SK-N-SH (cell line): ENCODE data around the gene GPT2. TPM values are rescaled to one million over a fixed set of nuclear protein-coding genes. Genes with fewer than 3 reads are reported as not detected.

Experiments used
- CTCF ChIA-PET: fragments of 300-600, 350-600 bp; formaldehyde crosslinking; extraction: SDS; loops from one replicate; lab custom pipeline; 2021; lab: Yijun Ruan, JAX
- POLR2A ChIA-PET: fragments of 350-600 bp; sonication (Branson Sonifier 250); formaldehyde crosslinking; extraction: SDS; loops from one replicate; lab custom pipeline; 2020; ENCODE audit warnings: antibody characterized with exemption, inconsistent platforms; lab: Yijun Ruan, JAX
- DNase-seq: peaks from one replicate; pipeline ENCODE4 v3.0.0; 2012
- H2AFZ ChIP-seq: fragments of 200-600 bp; sonication (generic); 2 replicates; pipeline ENCODE4 v1.8.1; 2016; ENCODE audit warnings: antibody characterized with exemption, mild to moderate bottlenecking, low read depth
- H3F3A ChIP-seq: fragments of 200-600 bp; sonication (generic); replicated peaks from 2 replicates; pipeline ENCODE3; 2016; ENCODE audit warnings: antibody characterized with exemption, mild to moderate bottlenecking; ENCODE audit not compliant: insufficient read depth
- H3K27ac ChIP-seq, 2 experiments: fragments of 200-500 bp in 1 of 2; fragments of 200-600 bp in 1 of 2; sonication (Bioruptor generic) in 1 of 2; sonication (generic), shearing (Covaris generic) in 1 of 2; 2 replicates each; pipeline versions ENCODE4 v1.5.1 to v1.6.1; 2014 to 2016; ENCODE audit warnings: low read depth in 2 of 2, inconsistent platforms in 1 of 2, low read length in 1 of 2, mild to moderate bottlenecking in 1 of 2, mixed read lengths in 1 of 2
- H3K27me3 ChIP-seq: fragments of 200-600 bp; sonication (generic), shearing (Covaris generic); 2 replicates; pipeline ENCODE4 v1.6.1; 2016; ENCODE audit warnings: mixed run types; ENCODE audit not compliant: insufficient read depth
- H3K36me3 ChIP-seq, 2 experiments: fragments of 200-500 bp in 1 of 2; fragments of 200-600 bp in 1 of 2; sonication (Bioruptor generic) in 1 of 2; sonication (generic) in 1 of 2; replicated peaks in 1 of 2; 2 replicates each; pipeline versions ENCODE3 to v1.5.1; 2014 to 2016; ENCODE audit warnings: low read length in 1 of 2, mild to moderate bottlenecking in 1 of 2; ENCODE audit not compliant: insufficient read depth in 2 of 2, control insufficient read depth in 1 of 2
- H3K4me1 ChIP-seq, 2 experiments: fragments of 200-500 bp in 1 of 2; fragments of 200-600 bp in 1 of 2; sonication (Bioruptor generic) in 1 of 2; sonication (generic), shearing (Covaris generic) in 1 of 2; 2 replicates each; pipeline versions ENCODE4 v1.5.1 to v1.6.1; 2014 to 2016; ENCODE audit warnings: low read depth in 1 of 2, low read length in 1 of 2, mixed run types in 1 of 2; ENCODE audit not compliant: insufficient read depth in 2 of 2, control insufficient read depth in 1 of 2
- H3K4me2 ChIP-seq: fragments of 200-600 bp; sonication (generic), shearing (Covaris generic); 2 replicates; pipeline ENCODE4 v1.6.1; 2017; ENCODE audit warnings: mixed run types
- H3K4me3 ChIP-seq, 2 experiments: fragments of 200-500 bp in 1 of 2; fragments of 200-600 bp in 1 of 2; sonication (Bioruptor generic) in 1 of 2; sonication (generic), shearing (Covaris generic) in 1 of 2; 2 replicates each; pipeline versions ENCODE4 v1.5.1 to v1.8.1; 2014 to 2016; ENCODE audit warnings: low read depth in 2 of 2, inconsistent platforms in 1 of 2, low read length in 1 of 2, mild to moderate bottlenecking in 1 of 2, mixed read lengths in 1 of 2, moderate library complexity in 1 of 2
- H3K79me2 ChIP-seq: fragments of 200-600 bp; sonication (generic); 2 replicates; pipeline ENCODE4 v1.8.1; 2017; ENCODE audit warnings: mild to moderate bottlenecking; ENCODE audit not compliant: insufficient read depth
- H3K9ac ChIP-seq: fragments of 200-600 bp; sonication (generic); 2 replicates; pipeline ENCODE4 v1.6.1; 2017; ENCODE audit warnings: mixed run types
- H3K9me2 ChIP-seq: fragments of 200-600 bp; sonication (generic); 2 replicates; pipeline ENCODE4 v1.6.1; 2017; ENCODE audit warnings: mixed run types
- H3K9me3 ChIP-seq: fragments of 200-600 bp; sonication (generic); 2 replicates; pipeline ENCODE4 v1.6.1; 2017; ENCODE audit warnings: mixed run types, mild to moderate bottlenecking, moderate library complexity
- H4K20me1 ChIP-seq: fragments of 200-600 bp; sonication (generic); 2 replicates; pipeline ENCODE4 v1.6.1; 2017; ENCODE audit warnings: mild to moderate bottlenecking, mixed run types; ENCODE audit not compliant: insufficient read depth
- ELF1 ChIP-seq: IDR thresholded peaks from 2 replicates; pipeline ENCODE4 v1.4.0; 2012
- EP300 ChIP-seq, 2 experiments: IDR thresholded peaks; 2 replicates each; pipeline versions ENCODE4 v1.4.0 to v1.6.1; 2012; ENCODE audit warnings: borderline replicate concordance in 1 of 2, low read depth in 1 of 2, low read length in 1 of 2
- EZH2phosphoT487 ChIP-seq: fragments of 200-600 bp; sonication (generic); IDR thresholded peaks from 2 replicates; pipeline ENCODE4 v1.6.1; 2017; ENCODE audit warnings: low read depth, mixed run types, mild to moderate bottlenecking, antibody characterized with exemption, moderate library complexity, borderline replicate concordance
- FOXJ3 ChIP-seq: sonication (generic); formaldehyde crosslinking; IDR thresholded peaks from 2 replicates; pipeline ENCODE4 v1.5.1; 2020; ENCODE audit warnings: mild to moderate bottlenecking, missing genetic modification reagents
- MXI1 ChIP-seq: IDR thresholded peaks from 2 replicates; pipeline ENCODE4 v1.6.1; 2012; ENCODE audit warnings: mild to moderate bottlenecking, low read depth, low read length, improper control_type of control experiment
- POLR2AphosphoS5 ChIP-seq: IDR thresholded peaks from 2 replicates; pipeline ENCODE4 v1.6.1; 2012; ENCODE audit warnings: low read depth, low read length
- RAD21 ChIP-seq: IDR thresholded peaks from 2 replicates; pipeline ENCODE4 v1.6.1; 2012; ENCODE audit warnings: mild to moderate bottlenecking, low read length
- REST ChIP-seq: IDR thresholded peaks from 2 replicates; pipeline ENCODE4 v1.6.1; 2012; ENCODE audit warnings: mild to moderate bottlenecking, low read depth, low read length, moderate library complexity
- RFX5 ChIP-seq: IDR thresholded peaks from 2 replicates; pipeline ENCODE4 v1.6.1; 2012; ENCODE audit warnings: mild to moderate bottlenecking, improper control_type of control experiment, low read length
- RXRA ChIP-seq: IDR thresholded peaks from 2 replicates; pipeline ENCODE4 v1.4.0; 2012; ENCODE audit warnings: low read depth, mild to moderate bottlenecking, borderline replicate concordance
- TCF12 ChIP-seq: IDR thresholded peaks from 2 replicates; pipeline ENCODE4 v1.4.0; 2012
- YY1 ChIP-seq: IDR thresholded peaks from 2 replicates; pipeline ENCODE4 v1.4.0; 2012; ENCODE audit warnings: low read depth, mild to moderate bottlenecking
- WGBS: methylation state at CpG from one replicate; pipeline ENCODE4 v1.1.6; 2017; ENCODE audit warnings: low lambda C conversion rate; 5-methylcytosine and 5-hydroxymethylcytosine counted together
- polyA plus RNA-seq, 3 experiments: library from polyadenylated mRNA; depleted of rRNA; stranded (reverse); fragments of >200 nt; gene quantifications; 2 replicates each; pipeline ENCODE4 v1.2.3, GENCODE V29; 2012
- TF ChIP-seq, protein P1 (sequence below): IDR thresholded peaks from 2 replicates; pipeline ENCODE4 v1.4.0; 2012; ENCODE audit warnings: low read depth, borderline replicate concordance
- TF ChIP-seq, protein P2 (sequence below): IDR thresholded peaks from 2 replicates; pipeline ENCODE4; 2012
- TF ChIP-seq, protein P3 (sequence below): IDR thresholded peaks from 2 replicates; pipeline ENCODE4 v1.4.0; 2012; ENCODE audit warnings: low read depth, borderline replicate concordance

GPT2 gene
- polyA plus RNA-seq, 1 of the 3 experiments (the other 2 are of a cell fraction), result 19.9 TPM

- no peak for TF ChIP-seq RXRA
- no peak for TF ChIP-seq FOXJ3 (CRISPR knock-in tag)
- TF ChIP-seq EZH2phosphoT487, result no peak
- no peak for TF ChIP-seq TCF12
- TF ChIP-seq MXI1, result no peak
- no peak for TF ChIP-seq RAD21
- no peak for TF ChIP-seq YY1
- TF ChIP-seq POLR2AphosphoS5, result no peak
These were observed 35.0 kb downstream of the GPT2 start (continued) for GRCh38 chr16:46918905-46919792.

- WGBS, result 78% methylated on average over 9 of the region's 9 CpGs
- POLR2A ChIA-PET, result no interaction called here
- H3F3A ChIP-seq, result no peaks in the 10 kb centered on the region
- H3K4me1 ChIP-seq, result no peaks in the 10 kb centered on the region; a peak in 1 of 4 replicates
- H3K4me2 ChIP-seq, result no peak overlapping the region
- no peak overlapping the region for H3K9ac ChIP-seq
- no peaks in the 10 kb centered on the region for H3K9me3 ChIP-seq
- no peak overlapping the region for H2AFZ ChIP-seq
- TF ChIP-seq, protein P1, sequence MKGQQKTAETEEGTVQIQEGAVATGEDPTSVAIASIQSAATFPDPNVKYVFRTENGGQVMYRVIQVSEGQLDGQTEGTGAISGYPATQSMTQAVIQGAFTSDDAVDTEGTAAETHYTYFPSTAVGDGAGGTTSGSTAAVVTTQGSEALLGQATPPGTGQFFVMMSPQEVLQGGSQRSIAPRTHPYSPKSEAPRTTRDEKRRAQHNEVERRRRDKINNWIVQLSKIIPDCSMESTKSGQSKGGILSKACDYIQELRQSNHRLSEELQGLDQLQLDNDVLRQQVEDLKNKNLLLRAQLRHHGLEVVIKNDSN, result no peak
- TF ChIP-seq RFX5, result no peak
- TF ChIP-seq REST, result no peak
- TF ChIP-seq, protein P2, sequence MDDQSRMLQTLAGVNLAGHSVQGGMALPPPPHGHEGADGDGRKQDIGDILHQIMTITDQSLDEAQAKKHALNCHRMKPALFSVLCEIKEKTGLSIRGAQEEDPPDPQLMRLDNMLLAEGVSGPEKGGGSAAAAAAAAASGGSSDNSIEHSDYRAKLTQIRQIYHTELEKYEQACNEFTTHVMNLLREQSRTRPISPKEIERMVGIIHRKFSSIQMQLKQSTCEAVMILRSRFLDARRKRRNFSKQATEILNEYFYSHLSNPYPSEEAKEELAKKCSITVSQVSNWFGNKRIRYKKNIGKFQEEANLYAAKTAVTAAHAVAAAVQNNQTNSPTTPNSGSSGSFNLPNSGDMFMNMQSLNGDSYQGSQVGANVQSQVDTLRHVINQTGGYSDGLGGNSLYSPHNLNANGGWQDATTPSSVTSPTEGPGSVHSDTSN, result no peak
- no peak for TF ChIP-seq EZH2phosphoT487
- TF ChIP-seq ELF1, result no peak
- TF ChIP-seq EP300 (IDR thresholded peaks at IDR 0.05; ENCODE audit: borderline replicate concordance in 1 of 2, low read depth in 1 of 2, low read length in 1 of 2), result no peak
- TF ChIP-seq, protein P3, sequence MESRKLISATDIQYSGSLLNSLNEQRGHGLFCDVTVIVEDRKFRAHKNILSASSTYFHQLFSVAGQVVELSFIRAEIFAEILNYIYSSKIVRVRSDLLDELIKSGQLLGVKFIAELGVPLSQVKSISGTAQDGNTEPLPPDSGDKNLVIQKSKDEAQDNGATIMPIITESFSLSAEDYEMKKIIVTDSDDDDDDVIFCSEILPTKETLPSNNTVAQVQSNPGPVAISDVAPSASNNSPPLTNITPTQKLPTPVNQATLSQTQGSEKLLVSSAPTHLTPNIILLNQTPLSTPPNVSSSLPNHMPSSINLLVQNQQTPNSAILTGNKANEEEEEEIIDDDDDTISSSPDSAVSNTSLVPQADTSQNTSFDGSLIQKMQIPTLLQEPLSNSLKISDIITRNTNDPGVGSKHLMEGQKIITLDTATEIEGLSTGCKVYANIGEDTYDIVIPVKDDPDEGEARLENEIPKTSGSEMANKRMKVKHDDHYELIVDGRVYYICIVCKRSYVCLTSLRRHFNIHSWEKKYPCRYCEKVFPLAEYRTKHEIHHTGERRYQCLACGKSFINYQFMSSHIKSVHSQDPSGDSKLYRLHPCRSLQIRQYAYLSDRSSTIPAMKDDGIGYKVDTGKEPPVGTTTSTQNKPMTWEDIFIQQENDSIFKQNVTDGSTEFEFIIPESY, result no peak
- TF ChIP-seq, all 33 proteins: peak for 0
- Histone ChIP-seq H3K4me3 (no peak overlapping the region), H3K79me2 (no peaks in the 10 kb centered on the region), H3K27ac (no peak overlapping the region), H3K36me3 (peaks cover 12 to 42% of the 10 kb centered on the region in 2 experiments), H3K9me2 (no peaks in the 10 kb centered on the region), H4K20me1 (no peaks in the 10 kb centered on the region), H3K27me3 (no peaks in the 10 kb centered on the region)
- CTCF ChIA-PET, result interaction anchor here (0.9 to 5.5 kb wide), 4 partner anchors 10 to 66 kb away, joined by 3 to 28 read pairs (median 15); no protein-coding TSS in a partner anchor
- DNase-seq, result no peak
These were observed 36.4 kb downstream of the GPT2 start for GRCh38 chr16:46920402-46921068.
